Measurements from ENCODE around the gene CCDC9B.

CCDC9B gene

GRCh38 chr15:40343512-40343911 is 2.8 kb upstream of the CCDC9B start:
- Histone ChIP-seq H3K4me1 (ENCODE audit: insufficient read depth, insufficient read length) (peaks cover 37% of the 10 kb centered on the region), H3K27me3 (ENCODE audit: insufficient read depth, insufficient read length) (no peaks in the 10 kb centered on the region)

GRCh38 chr15:40342416-40343320 is 1.9 kb upstream of the CCDC9B start:
- H3K9ac ChIP-seq (ENCODE audit: insufficient read length, low read depth): no peak overlapping the region
- no peaks in the 10 kb centered on the region for H3K9me3 ChIP-seq (ENCODE audit: insufficient read depth, low read length)
- TF ChIP-seq YY1 (IDR thresholded peaks at IDR 0.05; ENCODE audit: insufficient read depth, insufficient read length): no peak
- no peak for TF ChIP-seq SUZ12 (IDR thresholded peaks at IDR 0.05; ENCODE audit: extremely low read depth, insufficient read depth, insufficient read length)
- no peak for TF ChIP-seq ZNF274 (IDR thresholded peaks at IDR 0.05; ENCODE audit: low read depth, low read length)
- no peaks in the 10 kb centered on the region for H3K36me3 ChIP-seq (ENCODE audit: insufficient read depth, insufficient read length, low read length)
- H3K4me3 ChIP-seq (ENCODE audit: insufficient read length, low read depth): no peak overlapping the region
- H3K4me1 ChIP-seq (ENCODE audit: insufficient read depth, insufficient read length): peaks cover 41% of the 10 kb centered on the region
- H3K27me3 ChIP-seq (ENCODE audit: insufficient read depth, insufficient read length): no peaks in the 10 kb centered on the region
- DNase-seq (ENCODE audit: low read depth, low spot score): no peak

More at GRCh38 chr15:40343512-40343911, 2.8 kb upstream of the CCDC9B start:
- H3K9me3 ChIP-seq (ENCODE audit: insufficient read depth, low read length): no peaks in the 10 kb centered on the region
- no peak for TF ChIP-seq YY1 (IDR thresholded peaks at IDR 0.05; ENCODE audit: insufficient read depth, insufficient read length)
- TF ChIP-seq SUZ12 (IDR thresholded peaks at IDR 0.05; ENCODE audit: extremely low read depth, insufficient read depth, insufficient read length): no peak
- no peak for TF ChIP-seq ZNF274 (IDR thresholded peaks at IDR 0.05; ENCODE audit: low read depth, low read length)
- no peak for DNase-seq (ENCODE audit: low read depth, low spot score)
- no peak overlapping the region for H3K9ac ChIP-seq (ENCODE audit: insufficient read length, low read depth)
- H3K4me3 ChIP-seq (ENCODE audit: insufficient read length, low read depth): no peak overlapping the region
- H3K36me3 ChIP-seq (ENCODE audit: insufficient read depth, insufficient read length, low read length): no peaks in the 10 kb centered on the region

GRCh38 chr15:40340038-40340739 is 550 bp downstream of the CCDC9B start:
- Histone ChIP-seq H3K4me1 (ENCODE audit: insufficient read depth, insufficient read length) (peaks cover 42% of the 10 kb centered on the region), H3K4me3 (ENCODE audit: insufficient read length, low read depth) (no peak overlapping the region), H3K9ac (ENCODE audit: insufficient read length, low read depth) (peak overlapping the region; percentile 8), H3K36me3 (ENCODE audit: insufficient read depth, insufficient read length, low read length) (no peaks in the 10 kb centered on the region), H3K27me3 (ENCODE audit: insufficient read depth, insufficient read length) (no peaks in the 10 kb centered on the region), H3K9me3 (ENCODE audit: insufficient read depth, low read length) (no peaks in the 10 kb centered on the region)
- DNase-seq (ENCODE audit: low read depth, low spot score): no peak
- TF ChIP-seq SUZ12 (IDR thresholded peaks at IDR 0.05; ENCODE audit: extremely low read depth, insufficient read depth, insufficient read length) (no peak), ZNF274 (IDR thresholded peaks at IDR 0.05; ENCODE audit: low read depth, low read length) (no peak), YY1 (IDR thresholded peaks at IDR 0.05; ENCODE audit: insufficient read depth, insufficient read length) (no peak)

- TF ChIP-seq ZNF274 (IDR thresholded peaks at IDR 0.05; ENCODE audit: low read depth, low read length) (no peak), SUZ12 (IDR thresholded peaks at IDR 0.05; ENCODE audit: extremely low read depth, insufficient read depth, insufficient read length) (no peak)
- Histone ChIP-seq H3K4me1 (ENCODE audit: insufficient read depth, insufficient read length) (peaks cover 36% of the 10 kb centered on the region), H3K27me3 (ENCODE audit: insufficient read depth, insufficient read length) (no peaks in the 10 kb centered on the region), H3K4me3 (ENCODE audit: insufficient read length, low read depth) (no peak overlapping the region), H3K36me3 (ENCODE audit: insufficient read depth, insufficient read length, low read length) (no peaks in the 10 kb centered on the region), H3K9me3 (ENCODE audit: insufficient read depth, low read length) (no peaks in the 10 kb centered on the region), H3K9ac (ENCODE audit: insufficient read length, low read depth) (peak overlapping the region; percentile 8)
- DNase-seq (ENCODE audit: low read depth, low spot score): no peak
Observed at GRCh38 chr15:40339621-40339945, 1.2 kb downstream of the CCDC9B start.

GRCh38 chr15:40338921-40339620 is 1.7 kb downstream of the CCDC9B start:
- no peak for TF ChIP-seq YY1 (IDR thresholded peaks at IDR 0.05; ENCODE audit: insufficient read depth, insufficient read length)
- no peak for TF ChIP-seq ZNF274 (IDR thresholded peaks at IDR 0.05; ENCODE audit: low read depth, low read length)
- no peak for TF ChIP-seq SUZ12 (IDR thresholded peaks at IDR 0.05; ENCODE audit: extremely low read depth, insufficient read depth, insufficient read length)
- H3K4me3 ChIP-seq (ENCODE audit: insufficient read length, low read depth): no peak overlapping the region

GRCh38 chr15:40338041-40338657 is 2.6 kb downstream of the CCDC9B start:
- H3K27me3 ChIP-seq (ENCODE audit: insufficient read depth, insufficient read length): no peaks in the 10 kb centered on the region
- H3K4me3 ChIP-seq (ENCODE audit: insufficient read length, low read depth): no peak overlapping the region
- TF ChIP-seq ZNF274 (IDR thresholded peaks at IDR 0.05; ENCODE audit: low read depth, low read length): no peak
- TF ChIP-seq YY1 (IDR thresholded peaks at IDR 0.05; ENCODE audit: insufficient read depth, insufficient read length): no peak
- TF ChIP-seq SUZ12 (IDR thresholded peaks at IDR 0.05; ENCODE audit: extremely low read depth, insufficient read depth, insufficient read length): no peak
- no peaks in the 10 kb centered on the region for H3K36me3 ChIP-seq (ENCODE audit: insufficient read depth, insufficient read length, low read length)
- no peaks in the 10 kb centered on the region for H3K9me3 ChIP-seq (ENCODE audit: insufficient read depth, low read length)
- H3K4me1 ChIP-seq (ENCODE audit: insufficient read depth, insufficient read length): peaks cover 36% of the 10 kb centered on the region
- H3K9ac ChIP-seq (ENCODE audit: insufficient read length, low read depth): no peak overlapping the region
- DNase-seq (ENCODE audit: low read depth, low spot score): peak; percentile 63

More at GRCh38 chr15:40338921-40339620, 1.7 kb downstream of the CCDC9B start:
- Histone ChIP-seq H3K9ac (ENCODE audit: insufficient read length, low read depth) (peak overlapping the region; percentile 8), H3K36me3 (ENCODE audit: insufficient read depth, insufficient read length, low read length) (no peaks in the 10 kb centered on the region), H3K9me3 (ENCODE audit: insufficient read depth, low read length) (no peaks in the 10 kb centered on the region), H3K27me3 (ENCODE audit: insufficient read depth, insufficient read length) (no peaks in the 10 kb centered on the region), H3K4me1 (ENCODE audit: insufficient read depth, insufficient read length) (peaks cover 36% of the 10 kb centered on the region)
- no peak for DNase-seq (ENCODE audit: low read depth, low spot score)
